HCT116 (cell line): ENCODE measurements around the gene CERS2. TPM values are rescaled to one million over a fixed set of nuclear protein-coding genes. Genes with fewer than 3 reads are reported as not detected.

Source experiments
- ATAC-seq: fragments of 200-7000 bp; cut with Tn5 transposase; 2 replicates; pipeline ENCODE4 v1.9.1; 2020; ENCODE audit warnings: mild to moderate bottlenecking, moderate library complexity
- BruUV-seq: library from RNA; stranded (reverse); fragments of 400-500 nt; replicated peaks from 2 replicates; lab custom pipeline; 2021; lab: Mats Ljungman, UMichigan
- CTCF ChIA-PET: fragments of 300-600 bp; sonication (Branson Sonifier 250); formaldehyde crosslinking; loops from one replicate; lab custom pipeline; 2021; ENCODE audit warnings: antibody characterized with exemption; lab: Charles Lee
- POLR2A ChIA-PET: fragments of 300-600, 350-600 bp; sonication (Branson Sonifier 250); formaldehyde crosslinking; loops from one replicate; lab custom pipeline; 2021; ENCODE audit warnings: antibody characterized with exemption; lab: Charles Lee
- RAD21 ChIA-PET, 2 experiments: fragments of 300-600 bp; sonication (Branson Sonifier 250); formaldehyde crosslinking; loops; one replicate each; lab custom pipeline; 2023; ENCODE audit warnings: low total read pairs in 2 of 2; ENCODE audit not compliant: uncharacterized antibody in 2 of 2, unreplicated experiment in 2 of 2, low non-redundant PET in 1 of 2; lab: Charles Lee
- DNase-seq: peaks from one replicate; pipeline ENCODE4 v3.0.0-alpha.2; 2010; ENCODE audit warnings: low read depth, low spot score
- H2AFZ ChIP-seq: fragments of 200-600 bp; shearing (Covaris generic), sonication (generic); 2 replicates; pipeline ENCODE4 v1.6.1; 2017; ENCODE audit warnings: low read depth, mixed run types, mixed read lengths, antibody characterized with exemption, low read length; ENCODE audit not compliant: poor library complexity, severe bottlenecking
- H3K27ac ChIP-seq: 2 replicates; pipeline ENCODE4 v1.5.1; 2012; ENCODE audit warnings: low read depth, low read length
- H3K27me3 ChIP-seq: fragments of 200-600 bp; sonication (generic); 2 replicates; pipeline ENCODE4 v1.6.1; 2016; ENCODE audit warnings: mixed run types, low read length, mixed read lengths; ENCODE audit not compliant: insufficient read depth
- H3K36me3 ChIP-seq, 2 experiments: fragments of 200-500 bp in 1 of 2; fragments of 200-600 bp in 1 of 2; sonication (Bioruptor generic) in 1 of 2; sonication (generic) in 1 of 2; 2 replicates each; pipeline versions ENCODE4 v1.5.1 to v1.6.1; 2014 to 2016; ENCODE audit warnings: low read length in 2 of 2, inconsistent platforms in 1 of 2, mixed read lengths in 1 of 2, mixed run types in 1 of 2; ENCODE audit not compliant: insufficient read depth in 2 of 2, control insufficient read depth in 1 of 2
- H3K4me1 ChIP-seq, 2 experiments: fragments of 200-600 bp in 1 of 2; sonication (generic) in 1 of 2; 2 replicates each; pipeline versions ENCODE4 v1.5.1 to v1.6.1; 2012 to 2017; ENCODE audit warnings: low read length in 2 of 2, inconsistent platforms in 1 of 2, mild to moderate bottlenecking in 1 of 2, mixed read lengths in 1 of 2, mixed run types in 1 of 2, moderate library complexity in 1 of 2; ENCODE audit not compliant: insufficient read depth in 2 of 2, control insufficient read depth in 1 of 2
- H3K4me2 ChIP-seq: fragments of 200-600 bp; sonication (generic); 2 replicates; pipeline ENCODE4 v1.6.1; 2017; ENCODE audit warnings: mixed run types, low read length, mixed read lengths
- H3K4me3 ChIP-seq, 2 experiments: fragments of 200-600 bp in 1 of 2; sonication (generic) in 1 of 2; replicated peaks in 1 of 2; 2 replicates each; pipeline ENCODE4 v1.5.1; 2011 to 2016; ENCODE audit warnings: low read length in 2 of 2, control low read depth in 1 of 2, low read depth in 1 of 2, mild to moderate bottlenecking in 1 of 2, mixed read lengths in 1 of 2, mixed run types in 1 of 2
- H3K79me2 ChIP-seq: fragments of 200-600 bp; sonication (generic); 2 replicates; pipeline ENCODE4 v1.6.1; 2017; ENCODE audit warnings: mild to moderate bottlenecking, mixed run types, low read length, moderate library complexity, mixed read lengths; ENCODE audit not compliant: insufficient read depth
- H3K9ac ChIP-seq: fragments of 200-600 bp; sonication (generic); 2 replicates; pipeline ENCODE4 v1.6.1; 2016; ENCODE audit warnings: low read length, mixed read lengths
- H3K9me2 ChIP-seq: fragments of 200-600 bp; sonication (generic), shearing (Covaris generic); 2 replicates; pipeline ENCODE4 v1.6.1; 2017; ENCODE audit warnings: mixed run types, mild to moderate bottlenecking, moderate library complexity; ENCODE audit not compliant: insufficient read depth
- H3K9me3 ChIP-seq, 2 experiments: fragments of 200-500 bp in 1 of 2; fragments of 200-600 bp in 1 of 2; sonication (Bioruptor generic) in 1 of 2; sonication (generic) in 1 of 2; 2 replicates each; pipeline ENCODE4 v1.6.1; 2014 to 2017; ENCODE audit warnings: low read length in 2 of 2, mixed read lengths in 2 of 2, inconsistent platforms in 1 of 2, low read depth in 1 of 2, mild to moderate bottlenecking in 1 of 2, mixed run types in 1 of 2, moderate library complexity in 1 of 2; ENCODE audit not compliant: control insufficient read depth in 1 of 2, insufficient read depth in 1 of 2
- H4K20me1 ChIP-seq: fragments of 200-600 bp; sonication (generic), shearing (Covaris generic); 2 replicates; pipeline ENCODE4 v1.6.1; 2017; ENCODE audit warnings: mixed run types, mild to moderate bottlenecking, moderate library complexity; ENCODE audit not compliant: insufficient read depth
- CEBPB ChIP-seq: IDR thresholded peaks from 2 replicates; pipeline ENCODE4 v1.6.1; 2012; ENCODE audit warnings: low read depth
- RAD21 ChIP-seq: IDR thresholded peaks from 2 replicates; pipeline ENCODE4 v1.6.1; 2012; ENCODE audit warnings: low read depth, mild to moderate bottlenecking
- SP1 ChIP-seq: IDR thresholded peaks from 2 replicates; pipeline ENCODE4 v1.6.1; 2012; ENCODE audit warnings: low read depth
- ZFX ChIP-seq: fragments of 450-650 bp; IDR thresholded peaks from 2 replicates; pipeline ENCODE4 v1.6.1; 2017
- intact Hi-C: fragments of 100-400 bp; cut with micrococcal nuclease; formaldehyde crosslinking; loops from 2 replicates; pipeline ENCODE4 v1.10.0; 2022
- total RNA-seq: library from RNA; stranded (reverse); gene quantifications from one replicate; pipeline ENCODE4 v1.2.1, GENCODE V29; 2021; ENCODE audit not compliant: unreplicated experiment
- TF ChIP-seq, protein P1 (sequence below), 3 experiments: fragments of 200-600 bp in 1 of 3; sonication (generic) in 1 of 3; IDR thresholded peaks in 2 of 3; conservative IDR thresholded peaks in 1 of 3; 2 replicates each; pipeline ENCODE4 v1.5.1; 2012 to 2017; ENCODE audit warnings: low read depth in 2 of 3, low read length in 2 of 3, antibody characterized with exemption in 1 of 3, borderline replicate concordance in 1 of 3, control low read depth in 1 of 3, mild to moderate bottlenecking in 1 of 3, mixed read lengths in 1 of 3, mixed run types in 1 of 3, moderate library complexity in 1 of 3; ENCODE audit not compliant: insufficient read depth in 1 of 3
- TF ChIP-seq, protein P2 (sequence below): IDR thresholded peaks from 2 replicates; pipeline ENCODE4 v1.6.1; 2012

CERS2 gene
- total RNA-seq, 1 experiment from 2014 or later, result 218 TPM

DNA sequence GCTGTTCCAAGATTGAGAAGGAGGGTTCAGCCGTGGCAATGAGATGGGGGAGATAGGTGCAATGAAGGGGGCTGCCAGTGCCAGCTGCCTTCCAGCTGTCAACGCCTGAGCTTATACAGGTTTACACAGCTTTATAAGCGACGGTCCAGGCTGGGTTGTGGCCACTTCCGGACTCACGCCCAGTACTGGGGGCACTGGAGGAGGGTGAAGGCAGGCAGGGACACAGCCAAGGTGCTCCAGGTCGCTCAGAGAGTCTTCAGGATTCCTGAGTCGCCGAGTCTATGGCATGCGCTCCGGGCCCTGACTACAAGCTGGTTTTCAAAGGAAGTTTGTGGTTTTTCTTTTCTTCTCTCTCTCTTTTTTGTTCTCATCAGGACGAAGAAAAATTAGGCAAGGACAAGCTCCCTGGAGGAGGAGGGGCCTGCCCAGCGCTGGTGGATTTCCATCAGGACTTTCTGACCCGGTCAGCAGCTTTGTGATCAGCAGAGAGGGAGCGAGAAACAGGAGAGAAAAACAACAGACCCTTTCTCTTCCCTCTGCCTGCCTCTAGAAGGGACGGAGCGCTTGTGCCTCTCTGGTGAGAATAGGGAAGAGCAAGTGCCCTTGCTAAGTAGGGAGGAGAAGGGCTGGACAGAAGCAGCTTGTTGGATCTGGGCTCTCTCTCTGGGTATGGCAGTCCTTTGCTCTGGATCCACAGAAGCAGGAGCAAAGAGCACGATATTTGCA lies 31.9 kb upstream of the CERS2 start, which contains the start of gene MINDY1:
Gene MINDY1 (minus strand): TSS at position 576 of the 726 bp plus-strand sequence. CDS start 4,285 bp downstream, outside the sequence.
- H4K20me1 ChIP-seq, result no peaks in the 10 kb centered on the region

More for the DNA sequence above, 31.9 kb upstream of the CERS2 start, which contains the start of gene MINDY1:
- Histone ChIP-seq H3K36me3 (no peaks in the 10 kb centered on the region), H3K27me3 (no peaks in the 10 kb centered on the region), H3K9me2 (no peaks in the 10 kb centered on the region), H3K9me3 (no peaks in the 10 kb centered on the region), H2AFZ (peak within 1 kb of the TSS; percentile 47), H3K79me2 (peaks cover 16% of the 10 kb centered on the region), H3K4me3 (peak within 1 kb of the TSS; percentile 60 to 94), H3K4me2 (peak within 1 kb of the TSS; percentile 94), H3K27ac (peak within 1 kb of the TSS; percentile 41; the same call in 1 of the 2 replicates), H3K9ac (peak within 1 kb of the TSS; percentile 48), H3K4me1 (peaks cover 13 to 40% of the 10 kb centered on the region in 2 experiments; a peak in 3 of 4 replicates)
- DNase-seq, result peak; percentile 48
- CTCF ChIA-PET, result interaction anchor here (1.1 to 2.8 kb wide), 6 partner anchors 11 to 750 kb away, joined by 3 to 24 read pairs (median 4); partner anchors contain the start of gene TNFAIP8L2
- BruUV-seq, result TSS peak; percentile 52
- TF ChIP-seq ZFX, result no peak
- TF ChIP-seq, protein P1, sequence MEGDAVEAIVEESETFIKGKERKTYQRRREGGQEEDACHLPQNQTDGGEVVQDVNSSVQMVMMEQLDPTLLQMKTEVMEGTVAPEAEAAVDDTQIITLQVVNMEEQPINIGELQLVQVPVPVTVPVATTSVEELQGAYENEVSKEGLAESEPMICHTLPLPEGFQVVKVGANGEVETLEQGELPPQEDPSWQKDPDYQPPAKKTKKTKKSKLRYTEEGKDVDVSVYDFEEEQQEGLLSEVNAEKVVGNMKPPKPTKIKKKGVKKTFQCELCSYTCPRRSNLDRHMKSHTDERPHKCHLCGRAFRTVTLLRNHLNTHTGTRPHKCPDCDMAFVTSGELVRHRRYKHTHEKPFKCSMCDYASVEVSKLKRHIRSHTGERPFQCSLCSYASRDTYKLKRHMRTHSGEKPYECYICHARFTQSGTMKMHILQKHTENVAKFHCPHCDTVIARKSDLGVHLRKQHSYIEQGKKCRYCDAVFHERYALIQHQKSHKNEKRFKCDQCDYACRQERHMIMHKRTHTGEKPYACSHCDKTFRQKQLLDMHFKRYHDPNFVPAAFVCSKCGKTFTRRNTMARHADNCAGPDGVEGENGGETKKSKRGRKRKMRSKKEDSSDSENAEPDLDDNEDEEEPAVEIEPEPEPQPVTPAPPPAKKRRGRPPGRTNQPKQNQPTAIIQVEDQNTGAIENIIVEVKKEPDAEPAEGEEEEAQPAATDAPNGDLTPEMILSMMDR (IDR thresholded peaks at IDR 0.05 in 2 of 3, conservative IDR thresholded peaks at IDR 0.05 in 1 of 3; ENCODE audit: borderline replicate concordance in 1 of 3, insufficient read depth in 1 of 3, low read depth in 2 of 3, low read length in 2 of 3), result peak; percentile 35 to 62 (median 54); a peak in 5 of 6 replicates
- TF ChIP-seq RAD21, result peak; percentile 57
- TF ChIP-seq, protein P2, sequence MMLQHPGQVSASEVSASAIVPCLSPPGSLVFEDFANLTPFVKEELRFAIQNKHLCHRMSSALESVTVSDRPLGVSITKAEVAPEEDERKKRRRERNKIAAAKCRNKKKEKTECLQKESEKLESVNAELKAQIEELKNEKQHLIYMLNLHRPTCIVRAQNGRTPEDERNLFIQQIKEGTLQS, result no peak
- TF ChIP-seq CEBPB, result no peak
- no peak for TF ChIP-seq SP1
- RAD21 ChIA-PET, result interaction anchor here (0.6 kb wide), 2 partner anchors 50 to 130 kb away, joined by 3 read pairs; partner anchors contain the start of gene ARNT (in 1 of the 2)
- intact Hi-C loops, result loop anchor here (5.0 kb wide), 1 partner anchor 444 kb away; no protein-coding TSS in a partner anchor
- ATAC-seq, result peak; percentile 72
- POLR2A ChIA-PET, result interaction anchor here (0.7 to 1.9 kb wide), 3 partner anchors 10 to 31 kb away, joined by 3 to 5 read pairs (median 4); no protein-coding TSS in a partner anchor
